Embryonic facial prominence (tissue), 1 donor: Measurements from ENCODE around the gene PCMT1.
"Not testable (repeated sequence)": the region's sequence is repeated elsewhere in the genome, so short reads cannot be mapped to it uniquely, and the experiment has no call there.

Source experiments
- DNase-seq: peaks from one replicate; pipeline ENCODE4 v3.0.0-alpha.2; 2016; ENCODE audit errors: extremely low spot score

Gene PCMT1

GRCh38 chr6:149750136-149750609 is 632 bp downstream of the PCMT1 start:
- DNase-seq: peak; percentile 19

DNA sequence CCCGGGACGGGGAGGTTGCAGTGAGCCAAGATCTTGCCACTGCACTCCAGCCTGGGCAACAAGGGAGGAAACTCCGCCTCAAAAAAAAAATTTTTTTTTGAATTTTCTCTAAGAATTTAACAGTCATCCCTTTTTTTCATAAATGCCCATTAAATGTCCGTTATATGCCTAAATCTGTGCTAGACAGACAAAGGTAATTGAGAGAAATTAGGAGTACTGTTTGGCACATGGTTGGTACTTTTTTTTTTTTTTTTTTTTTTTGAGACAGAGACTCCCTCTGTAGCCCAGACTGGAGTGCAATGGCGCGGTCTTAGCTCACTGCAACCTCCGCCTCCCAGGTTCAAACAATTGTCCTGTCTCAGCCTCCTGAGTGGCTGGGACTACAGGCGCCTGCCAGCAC is 1.7 kb downstream of the PCMT1 start:
- DNase-seq: no peak

DNA sequence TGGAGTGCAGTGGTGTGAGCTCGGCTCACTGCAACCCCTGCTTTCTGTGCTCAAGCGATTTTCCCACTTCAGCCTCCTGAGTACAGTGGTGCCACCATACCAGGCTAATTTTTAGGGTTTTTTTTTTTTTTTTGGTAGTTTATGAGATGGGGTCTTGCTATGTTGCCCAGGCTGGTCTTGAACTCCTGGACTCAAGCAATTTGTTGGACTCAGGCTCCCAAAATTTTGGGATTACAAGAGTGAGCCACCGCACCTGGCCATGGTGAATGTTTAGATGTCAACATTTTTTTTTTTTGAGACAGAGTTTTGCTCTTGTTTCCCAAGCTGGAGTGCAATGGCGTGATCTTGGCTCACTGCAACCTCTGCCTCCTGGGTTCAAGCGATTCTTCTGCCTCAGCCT is 2.4 kb downstream of the PCMT1 start:
- DNase-seq: not testable (repeated sequence)

DNA sequence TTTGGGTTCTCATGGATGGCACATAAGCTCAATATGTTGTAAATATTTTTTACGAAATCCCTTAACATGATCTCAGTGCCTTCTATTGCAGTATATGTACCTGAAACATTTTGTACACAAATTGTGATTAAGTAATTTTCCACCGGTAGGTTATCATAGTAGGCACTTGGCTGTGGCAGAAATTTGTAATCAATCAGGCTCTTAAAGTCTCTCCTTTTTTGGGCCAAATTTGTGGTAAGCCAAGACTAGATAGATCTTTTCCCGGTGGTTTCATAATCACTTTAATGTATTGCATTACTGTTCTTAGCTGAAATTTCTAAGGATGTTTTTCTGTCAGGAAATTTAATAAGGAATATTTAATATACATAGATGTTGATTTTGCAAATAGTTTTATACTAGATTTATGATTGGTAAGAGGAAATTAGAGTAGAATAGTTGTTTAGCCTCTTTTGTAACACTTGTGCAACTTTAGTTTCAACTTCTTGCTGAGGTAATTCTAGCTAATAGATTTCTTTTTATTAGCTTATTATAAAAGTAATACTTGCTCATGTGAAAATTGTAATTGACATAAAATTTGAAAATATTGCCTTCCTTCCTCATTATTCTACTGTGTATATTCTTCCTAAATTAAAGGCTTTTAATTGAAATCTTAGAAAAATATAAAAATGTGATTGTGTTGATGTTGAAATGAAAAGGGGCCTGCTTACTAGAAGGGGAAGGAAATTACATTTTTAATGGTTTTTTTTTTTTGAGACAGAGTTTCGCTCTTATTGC is 3.2 kb downstream of the PCMT1 start:
- DNase-seq: no peak

DNA sequence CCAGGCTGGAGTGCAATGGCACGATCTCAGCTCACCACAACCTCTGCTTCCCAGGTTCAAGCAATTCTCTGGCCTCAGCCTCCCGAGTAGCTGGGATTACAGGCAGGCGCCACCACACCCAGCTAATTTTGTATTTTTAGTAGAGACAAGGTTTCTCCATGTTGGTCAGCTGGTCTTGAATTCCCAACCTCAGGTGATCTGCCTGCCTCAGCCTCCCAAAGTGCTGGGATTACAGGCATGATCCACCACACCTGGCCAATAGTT is 3.8 kb downstream of the PCMT1 start:
- DNase-seq: not testable (repeated sequence)

DNA sequence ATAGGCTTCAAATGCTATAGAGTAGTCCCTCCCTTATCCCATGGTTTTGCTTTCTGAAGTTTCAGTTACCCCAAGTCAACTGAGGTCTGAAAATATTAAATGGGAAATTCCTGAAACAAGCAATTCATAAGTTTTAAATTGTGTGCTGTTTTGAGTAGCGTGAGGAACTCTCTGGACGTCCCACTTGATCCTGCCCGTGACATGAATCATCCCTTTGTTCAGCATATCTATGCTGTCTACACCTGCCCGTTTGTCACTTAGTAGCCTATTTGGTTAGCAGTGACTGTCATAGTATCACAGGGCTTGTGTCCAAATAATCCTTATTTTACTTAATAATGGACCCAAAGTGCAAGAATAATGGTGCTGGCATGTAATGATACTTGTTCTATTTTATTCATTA is 5.0 kb downstream of the PCMT1 start:
- no peak for DNase-seq

DNA sequence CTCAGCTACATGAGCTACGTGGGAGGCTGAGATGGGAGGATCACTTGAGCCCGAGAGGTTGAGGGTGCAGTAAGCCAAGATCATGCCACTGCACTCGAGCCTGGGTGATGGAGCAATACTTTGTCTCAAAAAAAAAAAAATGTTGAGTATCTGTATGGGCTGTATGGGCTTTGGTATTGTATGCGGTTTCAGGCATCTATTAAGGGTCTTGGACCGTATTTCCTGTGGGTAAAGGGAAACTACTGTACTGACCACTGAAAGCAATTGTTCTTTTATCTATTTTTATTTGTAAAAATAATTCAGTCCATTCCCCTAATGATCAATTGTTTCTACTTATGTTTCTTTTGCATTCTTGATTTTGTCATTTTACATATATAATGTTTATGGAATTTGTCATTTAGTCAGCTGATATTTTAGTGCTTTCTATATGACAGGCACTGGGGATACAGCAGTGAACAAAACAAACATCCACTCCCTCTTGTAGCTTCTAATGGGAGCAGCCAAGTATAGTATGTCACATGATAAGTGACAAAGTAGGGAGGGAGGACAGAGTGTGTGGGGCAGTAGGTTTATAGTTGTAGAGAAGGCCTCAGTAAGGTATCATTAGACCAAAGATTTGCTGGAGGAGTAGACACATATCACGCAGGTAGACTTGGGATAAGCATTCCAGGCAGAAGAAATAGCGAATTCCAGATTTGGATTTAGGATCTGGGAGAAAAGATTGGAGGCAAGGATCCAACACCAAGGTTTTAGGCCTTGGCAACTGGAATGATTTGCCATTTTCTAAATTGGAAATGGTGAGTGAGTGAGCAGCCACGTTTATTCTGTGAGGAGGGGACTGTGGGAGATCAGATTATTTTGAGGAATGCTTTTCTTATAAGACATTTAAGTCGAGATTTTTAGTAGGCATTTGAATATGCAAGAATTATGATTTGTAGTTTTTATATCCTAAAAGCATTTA is 6.0 kb downstream of the PCMT1 start:
- DNase-seq: no peak

- DNase-seq: no peak
Measured at GRCh38 chr6:149756261-149756636, 6.7 kb downstream of the PCMT1 start.

GRCh38 chr6:149761438-149761837 is 11.9 kb downstream of the PCMT1 start:
- no peak for DNase-seq

DNA sequence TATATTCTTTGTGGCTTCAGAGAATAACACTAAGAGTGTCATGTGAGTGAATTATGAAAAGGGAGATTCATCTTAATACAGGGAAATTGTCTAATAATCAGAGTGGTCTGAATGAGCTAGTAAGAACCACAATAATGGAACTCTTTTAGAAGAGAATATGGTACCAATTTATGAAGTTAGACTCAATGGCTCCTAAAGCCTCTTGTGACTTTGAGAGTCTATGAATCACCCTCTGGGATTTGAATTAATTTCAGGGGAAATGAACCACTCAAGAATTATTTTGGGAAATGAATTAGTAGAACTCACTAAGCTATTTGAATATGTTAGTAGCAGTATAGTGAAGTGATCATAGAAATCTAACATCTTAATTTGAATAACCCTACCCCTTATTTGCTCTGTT is 14.3 kb downstream of the PCMT1 start:
- no peak for DNase-seq

GRCh38 chr6:149766156-149766769 is 16.7 kb downstream of the PCMT1 start:
- no peak for DNase-seq

GRCh38 chr6:149769676-149770075 is 20.1 kb downstream of the PCMT1 start:
- no peak for DNase-seq

DNA sequence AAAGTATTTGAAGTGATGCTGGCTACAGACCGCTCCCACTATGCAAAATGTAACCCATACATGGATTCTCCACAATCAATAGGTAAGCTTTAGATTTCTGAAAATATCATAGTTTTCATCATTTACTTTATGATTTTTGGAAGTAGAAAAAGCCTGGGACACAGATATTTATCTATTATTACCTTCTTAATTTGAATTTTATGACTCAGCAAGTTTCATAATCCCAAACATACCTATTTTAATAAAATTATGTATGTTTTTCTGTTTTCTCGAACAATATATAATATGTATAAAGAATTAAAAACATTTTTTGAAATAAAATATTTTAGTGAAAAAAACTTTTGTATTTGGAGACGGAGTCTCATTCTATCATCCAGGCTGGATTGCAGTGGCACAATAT is 21.6 kb downstream of the PCMT1 start:
- DNase-seq: no peak

- DNase-seq: no peak
Measured at GRCh38 chr6:149771925-149772324, 22.4 kb downstream of the PCMT1 start.

DNA sequence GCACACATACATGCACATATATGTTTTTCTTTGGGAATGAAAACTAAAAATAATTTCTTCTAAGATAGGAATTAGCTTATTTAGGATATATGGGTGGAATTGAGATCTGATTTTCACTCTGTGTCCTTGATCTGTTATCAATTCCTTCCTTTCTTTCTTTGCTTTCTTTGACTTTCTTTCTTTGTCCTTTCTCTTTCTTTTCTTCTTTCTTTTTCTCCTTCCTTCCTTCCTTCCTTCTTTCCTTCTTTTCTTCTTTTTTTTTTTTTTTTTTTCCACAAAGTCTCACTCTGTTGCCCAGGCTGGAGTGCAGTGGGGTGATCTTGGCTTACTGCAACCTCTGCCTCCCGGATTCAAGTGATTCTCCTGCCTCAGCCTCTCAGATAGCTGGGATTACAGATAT is 28.1 kb downstream of the PCMT1 start:
- DNase-seq: no peak

DNA sequence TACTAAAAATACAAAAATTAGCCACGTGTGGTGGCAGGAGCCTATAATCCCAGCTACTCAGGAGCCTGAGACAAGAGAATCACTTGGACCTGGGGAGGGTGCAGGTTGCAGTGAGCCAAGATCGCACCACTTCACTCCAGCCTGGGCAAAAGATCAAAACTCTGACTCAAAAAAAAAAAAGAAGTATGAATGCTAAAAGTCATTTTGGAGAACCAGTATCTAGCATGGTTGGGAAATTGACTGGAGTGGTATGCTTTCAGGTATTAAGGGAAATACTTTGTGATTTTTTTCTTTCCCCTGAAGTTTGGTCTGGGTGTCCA is 30.1 kb downstream of the PCMT1 start:
- DNase-seq: no peak

DNA sequence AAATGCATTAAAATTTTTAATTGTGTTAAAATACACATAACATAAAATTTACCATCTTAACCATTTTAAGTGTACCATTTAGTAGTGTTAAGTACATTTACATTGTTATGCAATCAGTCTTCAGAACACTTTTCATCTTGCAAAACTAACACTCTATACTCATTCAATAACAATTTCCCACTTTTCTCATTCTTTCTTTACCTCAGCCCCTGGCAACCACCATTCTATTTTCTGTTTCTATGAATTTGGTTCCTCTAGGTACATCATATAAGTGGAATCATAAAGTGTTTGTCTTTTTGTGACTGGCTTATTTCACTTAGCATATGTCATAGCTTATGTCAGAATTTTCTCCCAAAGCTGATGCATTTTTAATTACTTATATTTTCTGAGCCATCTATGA is 32.2 kb downstream of the PCMT1 start:
- no peak for DNase-seq

DNA sequence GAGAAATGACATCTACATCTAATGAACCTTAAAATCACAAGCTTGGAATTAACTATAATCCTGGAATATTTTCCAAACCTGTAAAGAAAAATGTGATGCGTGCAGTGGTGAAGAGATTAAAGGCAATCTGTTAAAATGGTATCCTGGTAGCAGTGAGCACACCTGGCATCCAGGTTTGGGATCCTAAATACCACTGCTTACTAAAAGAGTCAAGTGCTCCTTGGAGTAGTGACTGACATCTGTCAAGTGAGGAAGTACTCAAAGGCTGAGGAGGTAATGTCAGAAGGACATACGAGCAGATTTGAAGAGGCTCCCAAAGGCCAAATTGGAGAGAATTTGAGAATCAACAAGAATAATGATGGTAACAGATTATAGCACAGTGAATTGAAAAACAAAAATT is 32.8 kb downstream of the PCMT1 start:
- DNase-seq: no peak

DNA sequence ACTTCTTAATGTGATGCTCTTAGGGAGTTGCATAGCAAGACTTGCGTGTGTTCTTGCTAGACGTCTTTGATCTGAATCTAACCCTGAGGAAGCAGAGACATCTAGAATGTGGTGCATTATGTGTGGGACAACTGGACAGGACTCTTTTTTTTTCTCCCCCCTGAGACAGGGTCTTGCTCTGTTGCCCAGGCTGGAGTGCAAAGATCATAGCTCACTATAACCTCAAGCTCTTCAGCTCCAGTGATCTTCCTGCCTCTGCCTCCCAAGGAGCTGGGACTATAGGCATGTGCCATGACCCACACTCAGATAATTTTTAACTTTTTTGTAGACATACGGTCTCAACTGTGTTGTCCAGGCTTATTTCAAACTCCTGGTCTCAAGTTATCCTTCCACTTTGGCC is 34.0 kb downstream of the PCMT1 start:
- DNase-seq: no peak

- no peak for DNase-seq
Measured at GRCh38 chr6:149806127-149806526, 56.6 kb downstream of the PCMT1 start.

DNA sequence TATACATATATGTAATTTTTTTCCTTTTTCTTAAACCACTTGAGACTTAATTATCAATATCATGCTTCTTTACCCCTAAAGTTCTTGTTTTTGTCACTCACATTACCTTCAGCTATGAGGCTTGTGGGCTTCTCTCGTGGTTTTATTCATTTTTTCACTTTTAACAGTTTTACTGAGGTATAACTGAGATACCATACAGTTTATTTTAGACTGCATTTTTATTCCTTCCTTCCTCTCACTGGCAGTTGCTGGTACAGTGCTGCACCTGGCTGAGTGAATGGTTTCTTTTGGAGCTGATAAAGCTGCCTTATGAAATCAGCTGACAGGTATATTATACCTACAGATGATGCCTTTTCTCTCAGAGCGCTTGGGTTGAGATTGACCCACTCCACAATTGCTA is 60.3 kb downstream of the PCMT1 start:
- DNase-seq: no peak

DNA sequence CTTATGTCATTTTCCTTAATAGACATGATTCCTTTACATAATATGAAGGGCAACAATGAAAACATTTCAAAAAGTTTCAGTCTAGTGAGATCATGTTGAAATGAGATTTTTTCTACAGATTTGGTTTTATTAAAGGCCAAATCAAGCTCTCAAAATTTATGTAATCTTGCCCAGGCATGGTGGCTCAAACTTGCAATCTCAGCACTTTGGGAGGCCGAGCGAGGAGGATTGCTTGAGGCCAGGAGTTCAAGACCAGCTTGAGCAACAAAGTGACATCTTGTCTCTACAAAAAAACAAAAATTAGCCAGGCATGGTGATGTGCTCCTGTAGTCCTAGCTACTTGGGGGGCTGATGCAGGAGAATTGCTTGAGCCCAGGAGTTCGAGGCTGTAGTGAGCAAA is 63.8 kb downstream of the PCMT1 start:
- DNase-seq: no peak

GRCh38 chr6:149815788-149816187 is 66.2 kb downstream of the PCMT1 start:
- DNase-seq: no peak
